K562 (cell line): ENCODE measurements around the gene UGT1A6. TPM values are rescaled to one million over a fixed set of nuclear protein-coding genes. Genes with fewer than 3 reads are reported as not detected.

Source experiments
- ARID1B ChIP-seq: fragments of 450-650 bp; IDR thresholded peaks from 2 replicates; pipeline ENCODE4 v1.6.1; 2016; ENCODE audit warnings: antibody characterized with exemption, mild to moderate bottlenecking, inconsistent platforms
- ATF3 ChIP-seq, 2 experiments: fragments of 450-650 bp in 1 of 2; sonication (generic) in 1 of 2; formaldehyde crosslinking in 1 of 2; IDR thresholded peaks in 1 of 2; conservative IDR thresholded peaks in 1 of 2; 2 replicates each; pipeline versions ENCODE4 v1.6.1 to v1.8.1; 2016 to 2023; ENCODE audit warnings: mild to moderate bottlenecking in 2 of 2, moderate library complexity in 2 of 2, inconsistent platforms in 1 of 2, missing genetic modification reagents in 1 of 2
- FOXP1 ChIP-seq: sonication (generic); formaldehyde crosslinking; IDR thresholded peaks from 2 replicates; pipeline ENCODE4 v1.8.0; 2022; ENCODE audit warnings: mild to moderate bottlenecking, missing genetic modification reagents
- IRF9 ChIP-seq: fragments of 450-650 bp; IDR thresholded peaks from 2 replicates; pipeline ENCODE4 v1.6.1; 2016; ENCODE audit warnings: missing biosample characterization, missing genetic modification characterization
- PKNOX1 ChIP-seq: fragments of 450-650 bp; IDR thresholded peaks from 2 replicates; pipeline ENCODE4 v1.6.1; 2016
- POLR2A ChIP-seq: fragments of 450-650 bp; conservative IDR thresholded peaks from 2 replicates; pipeline ENCODE4 v1.6.1; 2016
- PURB ChIP-seq: sonication (generic); formaldehyde crosslinking; IDR thresholded peaks from 2 replicates; pipeline ENCODE4 v1.9.0; 2021; ENCODE audit warnings: low read depth, mild to moderate bottlenecking, missing genetic modification reagents
- SOX6 ChIP-seq: fragments of 450-650 bp; IDR thresholded peaks from 2 replicates; pipeline ENCODE4 v1.6.1; 2014; ENCODE audit warnings: mild to moderate bottlenecking
- TAF7 ChIP-seq: fragments of 450-650 bp; IDR thresholded peaks from 2 replicates; pipeline ENCODE4 v1.6.1; 2016; ENCODE audit warnings: missing genetic modification characterization, missing compliant biosample characterization
- ZNF23 ChIP-seq: fragments of 250-450 bp; sonication (Bioruptor Pico); IDR thresholded peaks from 2 replicates; pipeline ENCODE4 v1.4.0; 2020; ENCODE audit warnings: mild to moderate bottlenecking
- ZNF707 ChIP-seq: fragments of 250-450 bp; sonication (Bioruptor Pico); conservative IDR thresholded peaks from 2 replicates; pipeline ENCODE4 v1.8.0; 2022; ENCODE audit warnings: inconsistent platforms, mild to moderate bottlenecking, moderate library complexity
- polyA plus RNA-seq, 8 experiments: library from polyadenylated mRNA; depleted of rRNA in 4 of 8; stranded (reverse) in 5 of 8; unstranded in 3 of 8; fragments of >200 nt; fragmentation: Nextera tagmentation in 2 of 8; fragmentation: Illumina TruSeq in 1 of 8; extraction: Ambion mirVana in 2 of 8; extraction: Trizol in 1 of 8; gene quantifications; 2 replicates each; pipeline versions ENCODE4 v1.2.1 to v1.2.3, GENCODE V29; 2011 to 2014; ENCODE audit warnings: inconsistent platforms in 1 of 8, missing spikeins in 1 of 8
- total RNA-seq, 7 experiments: library from RNA; depleted of rRNA in 6 of 7; stranded (reverse); fragments of >200 nt in 6 of 7; fragmentation: Illumina TruSeq in 2 of 7; extraction: Trizol in 2 of 7; gene quantifications; 2 replicates each; pipeline versions ENCODE4 v1.2.1 to v1.2.3, GENCODE V29; 2011 to 2021; ENCODE audit warnings: low replicate concordance in 1 of 7
- TF ChIP-seq, protein P1 (sequence below): fragments of 250-450 bp; sonication (Bioruptor Pico); IDR thresholded peaks from 2 replicates; pipeline ENCODE4 v1.8.0; 2021; ENCODE audit warnings: mild to moderate bottlenecking, moderate library complexity

Gene UGT1A6
- total and polyA plus RNA-seq, 9 of the 15 experiments (the other 6 are each of a cell fraction or from before 2014, with no cell fraction given) = not detected

DNA sequence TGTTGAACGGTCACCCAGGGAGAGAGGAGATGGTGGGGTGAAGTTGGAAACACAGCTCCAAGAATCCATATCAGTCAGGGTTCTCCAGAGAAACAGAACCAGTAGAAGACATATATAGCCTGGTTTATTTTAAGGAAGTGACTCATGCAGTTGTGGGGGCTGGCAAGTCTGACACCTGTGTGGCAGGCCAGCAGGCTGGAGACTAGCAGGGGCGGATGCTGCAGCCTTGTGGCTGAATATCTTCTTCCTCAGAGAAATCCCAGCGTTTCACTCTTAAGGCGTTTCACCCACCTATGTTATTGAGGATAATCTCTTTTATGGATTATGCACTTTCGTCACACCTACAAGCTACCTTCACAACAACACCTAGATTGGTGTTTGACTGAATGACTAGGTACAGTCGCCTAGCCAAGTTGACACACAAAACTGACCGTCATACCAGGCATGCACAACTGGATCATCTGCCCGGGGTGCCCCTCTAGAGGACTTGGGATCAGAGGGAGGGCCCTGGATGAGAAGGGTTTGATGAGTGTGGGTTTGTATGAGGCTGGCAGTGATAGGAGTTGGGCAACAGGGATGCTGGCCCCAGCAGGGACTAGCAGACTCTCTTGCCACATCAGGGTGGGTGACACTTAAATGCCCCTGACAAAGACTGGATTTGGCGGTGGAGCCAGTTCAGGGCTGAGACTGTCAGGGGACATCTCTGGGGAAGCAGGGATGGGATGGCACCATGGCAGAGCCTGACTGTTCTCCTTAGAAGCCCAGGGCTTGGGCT, 108.9 kb downstream of the UGT1A6 start (continued):
- TF ChIP-seq, protein P1, sequence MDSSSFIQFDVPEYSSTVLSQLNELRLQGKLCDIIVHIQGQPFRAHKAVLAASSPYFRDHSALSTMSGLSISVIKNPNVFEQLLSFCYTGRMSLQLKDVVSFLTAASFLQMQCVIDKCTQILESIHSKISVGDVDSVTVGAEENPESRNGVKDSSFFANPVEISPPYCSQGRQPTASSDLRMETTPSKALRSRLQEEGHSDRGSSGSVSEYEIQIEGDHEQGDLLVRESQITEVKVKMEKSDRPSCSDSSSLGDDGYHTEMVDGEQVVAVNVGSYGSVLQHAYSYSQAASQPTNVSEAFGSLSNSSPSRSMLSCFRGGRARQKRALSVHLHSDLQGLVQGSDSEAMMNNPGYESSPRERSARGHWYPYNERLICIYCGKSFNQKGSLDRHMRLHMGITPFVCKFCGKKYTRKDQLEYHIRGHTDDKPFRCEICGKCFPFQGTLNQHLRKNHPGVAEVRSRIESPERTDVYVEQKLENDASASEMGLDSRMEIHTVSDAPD = no peak
- TF ChIP-seq ZNF23 (no peak), ATF3 (IDR thresholded peaks at IDR 0.05) (peak; percentile 39; the same call in 1 of the 2 replicates), ATF3 (CRISPR knock-in tag; conservative IDR thresholded peaks at IDR 0.05) (no peak), FOXP1 (CRISPR knock-in tag) (no peak), SOX6 (no peak), TAF7 (tag) (no peak), IRF9 (tag) (no peak), ZNF707 (CRISPR knock-in tag) (no peak), ARID1B (no peak), POLR2A (no peak), PKNOX1 (no peak), PURB (CRISPR knock-in tag) (no peak)
